Activated T-cell treated with anti-CD3 and anti-CD28 coated beads, Interleukin-2, amount 50 U/mL, for 24 hours (primary cell): Measurements from ENCODE around the gene ZDHHC11.
A peak's percentile ranks its signal among the peaks of the same experiment; 100 is the strongest.
"Not testable (repeated sequence)": the region's sequence is repeated elsewhere in the genome, so short reads cannot be mapped to it uniquely, and the experiment has no call there.

ENCODE experiments used
- DNase-seq: peaks from one replicate; pipeline ENCODE4 v3.0.0-alpha.2; 2020
- H3K27ac Mint-ChIP-seq: 2 replicates; pipeline ENCODE4 v1.8.0; 2020; ENCODE audit warnings: mild to moderate bottlenecking, mixed read lengths
- H3K27me3 Mint-ChIP-seq: 2 replicates; pipeline ENCODE4 v1.8.0; 2020; ENCODE audit warnings: mixed read lengths
- H3K36me3 Mint-ChIP-seq: 2 replicates; pipeline ENCODE4 v1.8.0; 2020; ENCODE audit warnings: low read depth, mixed read lengths
- H3K4me1 Mint-ChIP-seq: 2 replicates; pipeline ENCODE4 v1.8.0; 2020; ENCODE audit warnings: low read depth, mixed read lengths
- H3K4me3 Mint-ChIP-seq: 2 replicates; pipeline ENCODE4 v1.8.0; 2020; ENCODE audit warnings: mild to moderate bottlenecking, moderate library complexity, mixed read lengths
- H3K9me3 Mint-ChIP-seq: 2 replicates; pipeline ENCODE4 v1.8.0; 2020; ENCODE audit warnings: mixed read lengths

ZDHHC11 gene

DNA sequence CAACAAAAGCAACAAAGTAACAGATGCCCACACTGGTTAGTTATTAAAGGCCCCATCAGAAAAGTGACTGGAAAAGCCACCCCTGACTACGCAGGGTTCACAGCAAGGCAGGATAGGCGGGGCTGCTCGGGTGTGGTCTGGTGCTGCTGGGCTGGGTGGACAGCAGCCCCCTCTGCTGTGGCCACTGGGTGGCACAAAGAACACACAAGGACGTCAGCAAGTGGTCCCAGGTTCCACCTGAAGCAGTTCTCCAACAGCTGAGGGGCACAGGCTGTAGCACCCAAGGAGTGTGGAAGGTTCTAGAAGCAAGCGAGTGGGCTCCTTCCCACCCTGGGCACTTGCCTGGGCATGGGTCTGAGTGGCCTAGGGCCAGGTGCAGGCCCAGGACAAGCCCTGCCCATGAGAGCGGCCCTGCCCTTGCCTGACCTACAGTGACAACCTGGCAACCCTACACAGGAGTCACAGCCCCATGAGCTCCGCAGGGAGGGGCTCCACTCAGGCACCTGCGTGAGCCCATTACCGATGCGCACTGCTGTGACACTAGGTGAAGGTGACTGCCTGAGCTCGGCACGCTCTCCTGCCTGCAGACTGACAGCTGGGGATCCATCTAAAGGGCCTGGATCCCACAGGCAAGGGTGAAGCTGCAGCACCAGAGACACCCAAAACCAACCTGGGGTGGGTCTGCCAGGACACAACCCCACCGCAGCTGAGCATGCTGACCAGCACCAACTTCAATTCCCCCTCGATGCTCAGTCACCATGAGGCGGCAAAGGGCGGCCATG, 33.8 kb upstream of the ZDHHC11 start:
- Mint-ChIP-seq H3K4me1 (peaks cover 35% of the 10 kb centered on the region), H3K27ac (no peak overlapping the region), H3K4me3 (no peak overlapping the region), H3K27me3 (no peaks in the 10 kb centered on the region), H3K36me3 (peaks cover 93% of the 10 kb centered on the region), H3K9me3 (peaks cover 15% of the 10 kb centered on the region)
- no peak for DNase-seq

DNA sequence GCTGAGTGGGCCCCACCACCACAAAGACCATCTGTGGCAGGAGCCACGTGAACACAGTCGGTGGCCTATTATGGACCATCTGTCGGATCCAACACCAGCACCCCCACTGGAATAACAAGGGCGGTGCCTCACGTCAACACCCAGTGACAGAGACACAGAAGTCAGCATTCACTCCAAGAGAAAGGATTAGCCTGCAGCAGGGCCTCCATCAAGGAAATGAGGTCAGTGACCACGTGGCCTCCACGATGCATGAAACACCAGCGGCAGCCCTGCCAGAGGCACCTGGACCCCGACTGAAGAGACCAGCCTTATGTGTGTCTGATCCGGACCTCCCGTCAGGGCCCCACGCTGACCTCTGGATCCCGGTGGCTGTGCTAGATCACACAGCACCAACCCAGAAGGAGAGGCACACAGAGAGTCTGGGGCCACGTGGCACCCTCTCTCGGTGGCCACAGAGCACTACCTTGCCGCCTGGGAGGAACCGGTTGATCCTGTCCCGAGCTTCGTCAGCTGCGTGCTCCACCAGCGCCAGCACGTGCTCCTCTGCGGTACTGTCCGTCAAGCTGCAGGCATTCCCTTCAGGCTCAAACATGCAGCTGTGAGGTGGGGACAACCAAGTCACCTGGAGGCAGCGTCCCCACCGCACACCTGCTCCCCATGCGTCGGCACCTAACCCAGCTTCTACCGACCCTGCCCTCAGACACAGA, 32.8 kb upstream of the ZDHHC11 start:
- DNase-seq: no peak
- no peak overlapping the region for H3K4me3 Mint-ChIP-seq
- no peaks in the 10 kb centered on the region for H3K27me3 Mint-ChIP-seq
- peaks cover 15% of the 10 kb centered on the region for H3K9me3 Mint-ChIP-seq
- H3K36me3 Mint-ChIP-seq: peaks cover 84% of the 10 kb centered on the region
- H3K27ac Mint-ChIP-seq: no peak overlapping the region
- peaks cover 27% of the 10 kb centered on the region for H3K4me1 Mint-ChIP-seq

DNA sequence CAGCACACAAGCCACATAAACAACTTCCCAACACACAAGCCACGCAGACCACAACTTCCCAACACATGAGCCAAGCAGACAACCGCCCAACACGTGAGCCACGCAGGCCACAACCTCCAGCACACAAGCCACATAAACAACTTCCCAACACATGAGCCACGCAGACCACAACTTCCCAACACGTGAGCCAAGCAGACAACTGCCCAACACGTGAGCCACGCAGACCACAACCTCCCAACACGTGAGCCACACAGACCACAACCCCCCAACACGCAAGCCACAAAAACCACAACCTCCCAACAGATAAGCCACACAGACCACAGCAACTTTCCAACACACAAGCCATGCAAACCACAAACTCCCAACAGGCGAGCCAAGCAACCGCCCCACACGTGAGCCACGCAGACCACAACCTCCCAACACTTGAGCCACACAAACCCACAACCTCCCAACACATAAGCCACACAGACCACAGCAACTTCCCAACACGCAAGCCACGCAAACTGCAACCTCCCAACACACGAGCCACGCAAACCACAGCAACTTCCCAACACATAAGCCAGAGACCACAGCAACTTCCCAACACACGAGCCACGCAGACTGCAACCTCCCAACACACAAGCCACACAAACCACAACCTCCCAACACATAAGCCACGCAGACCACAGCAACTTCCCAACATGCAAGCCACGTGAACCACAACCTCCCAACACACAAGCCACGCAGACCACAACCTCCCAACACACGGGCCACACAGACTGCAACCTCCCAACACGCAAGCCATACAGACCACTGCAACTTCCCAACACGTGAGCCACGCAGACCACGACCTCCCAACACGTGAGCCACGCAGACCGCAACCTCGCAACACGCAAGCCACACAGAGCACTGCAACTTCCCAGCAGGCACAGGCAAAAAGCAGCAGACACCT, 31.7 kb upstream of the ZDHHC11 start:
- Mint-ChIP-seq H3K36me3 (peaks cover 82% of the 10 kb centered on the region), H3K27ac (peak overlapping the region; percentile 92), H3K4me1 (peaks cover 20% of the 10 kb centered on the region), H3K27me3 (no peaks in the 10 kb centered on the region), H3K4me3 (peak overlapping the region; percentile 39), H3K9me3 (peaks cover 15% of the 10 kb centered on the region)
- DNase-seq: no peak

DNA sequence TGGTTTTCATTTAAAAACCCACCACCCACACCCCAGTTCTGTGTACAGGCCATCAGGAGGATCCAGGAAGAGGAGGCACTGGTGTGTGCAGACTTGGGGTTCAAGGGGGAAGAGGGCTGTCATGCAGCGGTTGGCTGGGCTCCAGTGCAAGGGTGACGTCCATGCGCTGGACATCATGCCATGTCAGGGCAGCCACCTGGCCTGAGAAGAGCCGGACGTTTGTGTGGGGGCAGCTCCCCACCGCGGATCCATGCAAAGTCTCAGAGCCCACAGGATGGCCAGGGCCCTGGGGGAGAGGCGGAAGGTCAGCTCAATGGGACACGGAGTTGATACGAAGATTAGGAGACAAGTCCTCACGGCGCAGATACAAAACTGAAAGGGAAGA, 30.8 kb upstream of the ZDHHC11 start:
- Mint-ChIP-seq H3K27me3 (no peaks in the 10 kb centered on the region), H3K27ac (peak overlapping the region; percentile 66), H3K36me3 (peaks cover 82% of the 10 kb centered on the region), H3K4me3 (no peak overlapping the region), H3K9me3 (peaks cover 15% of the 10 kb centered on the region), H3K4me1 (peaks cover 20% of the 10 kb centered on the region)
- no peak for DNase-seq

DNA sequence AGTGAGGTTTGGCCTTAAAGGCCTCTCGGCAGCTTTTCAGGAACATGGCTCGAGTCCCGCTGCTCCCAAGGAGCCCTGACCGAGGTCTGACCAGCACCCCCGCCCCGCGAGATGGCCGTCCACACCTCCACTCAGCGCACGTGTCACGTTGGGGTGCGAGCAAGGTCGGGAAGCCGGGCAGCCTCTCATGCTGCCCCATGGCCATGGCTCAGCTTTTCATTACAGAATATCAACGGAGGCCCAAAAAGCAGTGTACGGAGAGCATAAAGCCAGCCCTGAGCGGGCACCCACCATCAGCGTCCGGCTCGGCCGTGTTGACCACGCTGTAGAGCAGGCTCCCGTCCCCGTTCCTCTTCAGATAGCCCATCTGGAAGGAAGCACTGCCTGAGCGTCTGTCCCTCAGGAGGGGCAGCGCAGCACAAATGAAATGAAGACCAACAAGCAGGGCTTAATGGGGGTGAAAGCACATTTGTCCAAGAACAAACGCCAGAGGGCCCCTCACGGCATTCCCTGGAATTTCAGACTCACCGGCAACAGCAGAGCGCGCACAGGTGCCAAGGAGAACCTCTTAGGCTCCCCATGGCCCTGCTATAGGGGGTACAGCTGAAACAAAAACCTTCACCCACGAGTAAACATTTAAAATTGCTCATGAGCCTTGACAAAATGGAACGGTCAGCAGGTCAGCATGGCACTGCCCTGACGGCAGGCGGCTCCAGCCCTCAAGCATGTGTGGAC, 30.2 kb upstream of the ZDHHC11 start:
- peaks cover 82% of the 10 kb centered on the region for H3K36me3 Mint-ChIP-seq
- H3K4me1 Mint-ChIP-seq: peaks cover 20% of the 10 kb centered on the region
- peak overlapping the region; percentile 66 for H3K27ac Mint-ChIP-seq
- H3K9me3 Mint-ChIP-seq: peaks cover 15% of the 10 kb centered on the region
- no peak overlapping the region for H3K4me3 Mint-ChIP-seq
- no peak for DNase-seq
- no peaks in the 10 kb centered on the region for H3K27me3 Mint-ChIP-seq

DNA sequence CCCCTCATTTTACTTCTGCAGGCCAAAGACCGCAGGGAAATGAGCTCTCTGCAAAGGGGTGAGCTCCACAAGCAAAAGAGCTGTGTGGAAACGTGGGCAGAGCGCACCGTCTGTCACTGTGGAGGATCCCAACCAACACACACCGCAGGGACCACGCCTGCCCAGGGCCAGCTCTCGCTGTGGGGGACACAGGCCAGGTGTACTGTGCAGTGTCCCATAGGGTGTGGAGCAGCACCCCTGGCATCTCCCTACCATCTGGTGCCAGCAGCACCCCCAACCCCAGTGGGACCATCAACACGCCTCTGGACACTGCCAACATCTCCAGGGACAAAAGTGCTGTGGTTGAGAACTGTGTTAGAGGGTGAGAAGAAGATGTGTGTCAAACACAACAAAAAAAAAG, 27.9 kb upstream of the ZDHHC11 start:
- H3K36me3 Mint-ChIP-seq: peaks cover 82% of the 10 kb centered on the region
- H3K27me3 Mint-ChIP-seq, DNase-seq, H3K27ac Mint-ChIP-seq, H3K4me3 Mint-ChIP-seq: not testable (repeated sequence)
- peaks cover 18% of the 10 kb centered on the region for H3K4me1 Mint-ChIP-seq
- H3K9me3 Mint-ChIP-seq: peaks cover 15% of the 10 kb centered on the region

DNA sequence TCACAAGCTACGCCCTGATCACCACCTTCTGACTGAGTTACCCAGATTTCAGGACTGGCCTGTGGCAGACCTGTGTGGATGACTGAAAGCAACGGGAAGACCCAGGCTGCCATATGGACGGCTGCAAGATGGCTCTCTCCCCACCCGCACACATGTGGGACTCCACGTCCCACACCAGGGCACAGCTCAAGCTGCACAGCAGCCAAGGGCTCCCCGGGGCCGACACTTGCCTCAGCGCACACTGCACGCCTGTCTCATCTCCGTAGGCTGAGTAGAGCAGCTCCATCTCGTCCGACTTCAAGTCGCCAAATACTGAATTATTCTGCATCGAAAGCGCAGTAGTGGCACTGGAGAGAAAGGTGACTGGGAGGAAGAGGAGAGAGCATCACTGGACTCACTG, 27.3 kb upstream of the ZDHHC11 start:
- Mint-ChIP-seq H3K36me3 (peaks cover 82% of the 10 kb centered on the region), H3K27me3 (no peaks in the 10 kb centered on the region), H3K4me3 (no peak overlapping the region), H3K9me3 (peaks cover 12% of the 10 kb centered on the region), H3K27ac (no peak overlapping the region), H3K4me1 (peaks cover 18% of the 10 kb centered on the region)
- no peak for DNase-seq

DNA sequence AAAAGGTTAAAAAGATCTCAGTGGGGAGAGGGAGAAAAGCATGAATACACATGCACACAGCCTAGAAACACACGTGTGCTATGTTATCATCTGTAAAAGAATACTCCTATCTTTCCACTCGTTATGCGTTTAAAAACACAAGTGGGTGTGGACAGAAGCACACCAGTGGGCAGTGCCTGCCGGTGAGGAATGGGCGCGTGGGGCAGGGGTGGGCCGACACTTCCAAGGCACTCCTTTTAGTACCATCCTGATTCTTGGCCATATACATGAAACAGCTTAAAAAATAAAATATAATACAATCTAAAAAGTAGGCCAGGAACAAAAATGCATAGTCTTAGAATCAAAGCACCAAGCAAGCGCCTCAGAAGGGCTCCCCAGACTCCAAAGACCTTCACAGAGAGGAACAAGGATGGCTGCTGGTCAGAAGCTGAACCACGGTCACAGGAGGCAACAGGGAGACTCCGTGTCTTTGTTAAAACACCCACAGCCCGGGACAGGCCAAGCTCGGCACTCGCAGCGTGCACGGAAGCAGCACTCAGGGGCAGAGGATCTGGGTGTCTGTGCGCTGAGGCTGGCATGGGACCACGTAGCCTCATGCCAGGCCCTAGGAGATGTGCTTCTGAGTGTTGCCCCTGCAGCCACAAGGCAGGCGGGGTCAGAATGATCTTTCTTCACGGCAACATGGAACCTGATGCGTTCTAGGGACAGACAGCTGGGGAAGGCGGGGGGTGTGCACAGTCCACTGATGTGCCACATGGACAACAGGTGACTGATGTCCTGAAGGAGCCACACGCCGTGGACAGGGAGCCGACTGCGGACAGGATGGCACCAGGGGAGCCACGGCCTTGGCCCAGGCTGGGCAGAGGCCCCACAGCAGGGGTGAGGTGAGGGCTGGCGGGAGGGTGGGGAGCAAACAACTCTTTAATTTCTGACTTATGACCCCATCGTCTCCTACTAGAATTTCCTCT, 25.9 kb upstream of the ZDHHC11 start:
- no peak for DNase-seq
- Mint-ChIP-seq H3K27ac (no peak overlapping the region), H3K9me3 (no peaks in the 10 kb centered on the region), H3K27me3 (no peaks in the 10 kb centered on the region), H3K36me3 (peaks cover 82% of the 10 kb centered on the region), H3K4me1 (peaks cover 4% of the 10 kb centered on the region), H3K4me3 (no peak overlapping the region)

DNA sequence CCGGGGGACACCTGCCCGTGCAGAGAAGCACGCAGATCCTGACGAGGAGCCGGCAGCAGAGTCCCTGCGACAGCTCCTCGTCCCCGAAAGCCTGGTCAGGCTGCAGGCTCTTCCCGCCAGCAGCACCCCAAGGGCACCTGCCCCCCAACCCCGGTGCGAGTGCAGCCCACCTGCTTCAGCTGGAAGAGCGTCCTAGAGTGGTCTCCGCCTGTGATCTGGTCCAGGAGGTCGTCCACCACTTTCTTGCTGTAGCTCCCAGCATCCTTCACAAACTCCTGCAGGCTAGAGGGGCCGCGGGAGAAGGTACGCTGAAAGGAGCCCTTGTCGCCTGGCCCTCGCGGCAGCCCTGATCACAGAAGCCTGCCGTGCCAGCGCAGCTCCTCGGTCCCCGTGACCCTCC, 25.1 kb upstream of the ZDHHC11 start:
- no peaks in the 10 kb centered on the region for H3K4me1 Mint-ChIP-seq
- H3K4me3 Mint-ChIP-seq: no peak overlapping the region
- peak overlapping the region; percentile 29 for H3K27ac Mint-ChIP-seq
- peaks cover 82% of the 10 kb centered on the region for H3K36me3 Mint-ChIP-seq
- DNase-seq: no peak
- no peaks in the 10 kb centered on the region for H3K27me3 Mint-ChIP-seq
- no peaks in the 10 kb centered on the region for H3K9me3 Mint-ChIP-seq

DNA sequence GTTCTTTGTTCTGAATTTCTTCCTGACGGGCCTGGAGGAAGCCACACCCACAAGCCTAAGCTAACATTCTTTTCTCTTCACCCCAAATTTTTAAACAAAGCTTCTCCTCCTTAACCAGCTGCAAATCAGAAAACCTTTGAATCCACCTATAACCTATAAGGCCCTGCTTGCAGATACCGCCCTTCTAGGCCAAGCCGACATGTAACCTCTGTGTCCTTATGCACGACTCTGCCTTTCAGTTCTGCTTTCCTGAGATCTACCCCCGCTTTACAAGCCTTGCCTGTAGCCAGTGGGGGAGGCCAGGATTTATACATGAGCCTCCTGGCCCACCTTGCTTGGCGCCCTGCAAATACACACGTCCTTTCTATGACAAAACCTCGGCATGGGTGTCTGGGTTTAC, 22.5 kb upstream of the ZDHHC11 start:
- Mint-ChIP-seq H3K4me1 (no peaks in the 10 kb centered on the region), H3K27ac (no peak overlapping the region), H3K36me3 (peaks cover 100% of the 10 kb centered on the region), H3K9me3 (no peaks in the 10 kb centered on the region), H3K27me3 (no peaks in the 10 kb centered on the region), H3K4me3 (no peak overlapping the region)
- DNase-seq: no peak

DNA sequence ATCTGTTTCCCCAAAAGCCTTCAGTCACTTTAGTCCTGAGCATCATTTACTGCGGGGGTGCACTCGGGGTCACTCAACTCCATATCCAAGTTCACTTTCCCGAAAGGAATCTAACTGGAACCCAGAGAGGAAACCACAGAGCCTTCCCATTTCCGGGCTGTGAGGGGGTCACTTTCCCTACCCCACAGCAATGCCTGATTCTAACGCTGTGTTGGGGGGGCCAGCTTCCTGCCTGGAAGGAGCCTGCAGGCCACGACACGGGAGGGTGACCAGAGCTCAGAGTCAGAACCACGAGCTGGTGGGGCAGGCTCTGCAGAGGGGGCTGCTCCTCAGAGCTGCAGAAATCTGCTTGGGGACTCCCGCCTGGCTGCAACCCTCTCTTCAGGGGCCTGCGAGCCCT, 21.5 kb upstream of the ZDHHC11 start:
- no peak for DNase-seq
- no peaks in the 10 kb centered on the region for H3K9me3 Mint-ChIP-seq
- H3K27me3 Mint-ChIP-seq: no peaks in the 10 kb centered on the region
- H3K4me3 Mint-ChIP-seq: no peak overlapping the region
- H3K4me1 Mint-ChIP-seq: no peaks in the 10 kb centered on the region
- H3K36me3 Mint-ChIP-seq: peaks cover 100% of the 10 kb centered on the region
- no peak overlapping the region for H3K27ac Mint-ChIP-seq

DNA sequence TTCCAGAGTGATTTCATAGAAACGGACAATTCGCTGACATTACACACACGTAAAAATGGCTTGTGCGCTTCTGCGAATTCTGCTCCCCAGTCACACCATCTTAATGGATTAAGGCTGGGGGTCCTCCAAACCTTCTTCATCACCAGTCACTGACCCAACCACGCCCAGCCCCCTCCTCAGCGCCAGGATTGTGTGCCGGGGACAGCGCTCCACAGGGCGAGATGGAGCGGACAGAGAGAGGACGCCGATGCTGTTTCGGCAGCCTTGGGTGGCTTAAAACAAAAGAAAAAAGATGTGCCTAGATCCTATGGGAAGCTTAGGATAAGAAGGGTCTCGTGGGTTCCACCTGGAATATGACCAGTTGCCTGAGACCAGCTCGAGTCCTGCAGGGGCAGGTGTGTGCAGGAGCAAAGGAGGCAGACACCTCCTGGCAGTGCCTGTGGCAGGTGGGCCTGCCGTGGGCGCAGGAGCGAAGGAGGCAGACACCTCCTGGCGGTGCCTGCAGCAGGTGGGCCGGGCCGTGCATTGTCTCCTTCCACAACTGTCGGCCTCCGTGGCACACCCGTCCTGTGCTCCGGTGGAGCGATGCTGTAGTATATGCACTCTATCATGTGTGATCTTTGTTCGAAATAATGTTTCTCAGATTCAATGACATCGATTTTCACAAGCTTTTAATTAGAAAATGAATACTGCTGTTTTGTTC, 21.0 kb upstream of the ZDHHC11 start:
- no peak overlapping the region for H3K4me3 Mint-ChIP-seq
- DNase-seq: no peak
- H3K27me3 Mint-ChIP-seq: no peaks in the 10 kb centered on the region
- H3K9me3 Mint-ChIP-seq: no peaks in the 10 kb centered on the region
- no peaks in the 10 kb centered on the region for H3K4me1 Mint-ChIP-seq
- peaks cover 100% of the 10 kb centered on the region for H3K36me3 Mint-ChIP-seq
- no peak overlapping the region for H3K27ac Mint-ChIP-seq

DNA sequence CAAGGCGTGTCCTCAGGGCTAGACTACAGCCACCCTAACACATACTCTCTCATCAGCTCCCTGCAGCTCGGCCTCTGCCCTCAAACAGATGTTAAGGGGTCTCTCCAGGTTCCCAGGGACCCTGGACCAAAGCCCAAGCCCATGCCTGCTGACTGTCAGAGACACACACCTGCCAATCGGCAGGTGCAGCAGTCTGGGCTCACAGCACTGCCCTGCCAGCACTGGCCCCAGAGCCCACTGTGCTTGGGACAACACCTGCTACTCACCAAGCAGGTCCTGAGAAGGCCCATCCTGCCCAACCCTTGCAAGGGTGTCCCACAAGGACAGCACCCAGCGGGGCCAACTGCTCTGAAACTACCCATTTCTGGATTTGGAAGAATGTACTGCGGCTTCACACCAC, 20.2 kb upstream of the ZDHHC11 start:
- Mint-ChIP-seq H3K4me1 (no peaks in the 10 kb centered on the region), H3K36me3 (peaks cover 100% of the 10 kb centered on the region), H3K4me3 (no peak overlapping the region), H3K9me3 (no peaks in the 10 kb centered on the region), H3K27me3 (no peaks in the 10 kb centered on the region), H3K27ac (no peak overlapping the region)
- DNase-seq: no peak
